Fibroblast of villous mesenchyme (primary cell): Measurements from ENCODE around the gene ACTR1B. TPM values are rescaled to one million over a fixed set of nuclear protein-coding genes. Genes with fewer than 3 reads are reported as not detected.
"Not testable (repeated sequence)": the region's sequence is repeated elsewhere in the genome, so short reads cannot be mapped to it uniquely, and the experiment has no call there.

Experiments
- DNase-seq: peaks from one replicate; pipeline ENCODE4 v3.0.0-alpha.2; 2010; ENCODE audit warnings: low read depth
- H3K4me3 ChIP-seq: 2 replicates; pipeline ENCODE4 v1.5.1; 2011; ENCODE audit warnings: low read depth, mild to moderate bottlenecking, low read length
- total RNA-seq: library from RNA; depleted of rRNA; stranded (reverse); fragments of >200 nt; gene quantifications from 2 replicates; pipeline ENCODE4 v1.2.3, GENCODE V29; 2012
- TF ChIP-seq, protein P1 (sequence below): IDR thresholded peaks from 2 replicates; pipeline ENCODE4 v1.5.1; 2012; ENCODE audit warnings: low read depth, mild to moderate bottlenecking, low read length; ENCODE audit not compliant: insufficient read depth

Gene ACTR1B
- total RNA-seq, 1 donor, result 70.4 TPM

DNA sequence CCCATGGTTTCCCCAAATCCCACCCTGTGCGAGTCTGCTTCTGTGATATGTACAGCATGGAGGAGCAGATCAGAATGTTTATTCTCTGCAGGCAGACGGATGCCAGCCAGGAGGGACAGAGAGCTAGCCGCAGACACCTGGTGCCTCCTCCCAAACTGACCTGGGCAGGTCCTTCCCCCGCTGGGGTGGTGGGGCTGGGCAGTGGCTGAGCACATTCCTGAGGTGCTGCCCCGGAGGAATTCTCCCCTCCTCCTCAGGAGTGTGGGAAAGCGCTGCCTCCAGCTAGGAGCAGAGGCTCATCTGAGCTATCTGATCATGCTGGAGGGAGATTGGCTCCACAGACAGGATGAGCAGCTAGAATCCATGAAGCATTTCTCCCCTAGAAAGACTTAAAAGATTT, 27.3 kb upstream of the ACTR1B start:
- H3K4me3 ChIP-seq, result no peak overlapping the region
- TF ChIP-seq, protein P1, sequence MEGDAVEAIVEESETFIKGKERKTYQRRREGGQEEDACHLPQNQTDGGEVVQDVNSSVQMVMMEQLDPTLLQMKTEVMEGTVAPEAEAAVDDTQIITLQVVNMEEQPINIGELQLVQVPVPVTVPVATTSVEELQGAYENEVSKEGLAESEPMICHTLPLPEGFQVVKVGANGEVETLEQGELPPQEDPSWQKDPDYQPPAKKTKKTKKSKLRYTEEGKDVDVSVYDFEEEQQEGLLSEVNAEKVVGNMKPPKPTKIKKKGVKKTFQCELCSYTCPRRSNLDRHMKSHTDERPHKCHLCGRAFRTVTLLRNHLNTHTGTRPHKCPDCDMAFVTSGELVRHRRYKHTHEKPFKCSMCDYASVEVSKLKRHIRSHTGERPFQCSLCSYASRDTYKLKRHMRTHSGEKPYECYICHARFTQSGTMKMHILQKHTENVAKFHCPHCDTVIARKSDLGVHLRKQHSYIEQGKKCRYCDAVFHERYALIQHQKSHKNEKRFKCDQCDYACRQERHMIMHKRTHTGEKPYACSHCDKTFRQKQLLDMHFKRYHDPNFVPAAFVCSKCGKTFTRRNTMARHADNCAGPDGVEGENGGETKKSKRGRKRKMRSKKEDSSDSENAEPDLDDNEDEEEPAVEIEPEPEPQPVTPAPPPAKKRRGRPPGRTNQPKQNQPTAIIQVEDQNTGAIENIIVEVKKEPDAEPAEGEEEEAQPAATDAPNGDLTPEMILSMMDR, result no peak
- DNase-seq, result no peak

DNA sequence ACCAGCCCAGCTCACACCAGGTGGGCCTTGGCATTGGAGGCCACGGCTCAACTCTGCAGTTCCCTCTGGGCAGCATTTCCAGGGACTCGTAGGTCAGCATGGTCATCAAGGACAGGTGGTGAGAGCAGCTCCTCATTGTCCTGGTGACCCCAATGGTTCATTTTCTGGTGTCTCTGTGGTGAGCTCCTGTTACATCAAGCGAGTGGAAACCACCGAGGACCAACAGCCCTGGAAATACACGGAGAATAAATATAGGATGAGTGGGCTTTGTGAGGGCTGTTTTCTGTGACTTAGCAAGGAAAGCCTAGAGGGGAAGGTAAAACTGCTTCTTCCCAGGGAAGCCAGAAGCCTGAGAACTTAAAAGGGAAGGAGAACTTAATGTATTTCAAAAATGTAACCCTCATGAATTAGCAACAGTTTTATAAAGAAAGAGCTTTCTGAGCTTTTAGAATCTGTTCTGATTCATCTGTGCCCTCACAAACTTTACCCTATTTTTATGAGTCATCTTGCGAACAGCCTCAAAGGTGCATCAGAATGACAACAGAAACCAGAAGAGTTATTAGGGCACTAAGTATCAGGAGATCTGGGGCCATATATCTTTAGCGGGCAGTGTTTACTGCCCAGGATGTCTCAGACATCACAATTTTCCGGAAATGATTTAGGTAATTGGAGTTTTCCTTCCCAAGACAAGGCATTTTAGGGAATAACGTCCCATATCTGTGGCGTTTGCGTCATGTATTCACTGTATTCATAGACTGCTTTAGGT, 24.4 kb upstream of the ACTR1B start:
- DNase-seq, result no peak
- H3K4me3 ChIP-seq, result no peak overlapping the region
- TF ChIP-seq, protein P1, result no peak

DNA sequence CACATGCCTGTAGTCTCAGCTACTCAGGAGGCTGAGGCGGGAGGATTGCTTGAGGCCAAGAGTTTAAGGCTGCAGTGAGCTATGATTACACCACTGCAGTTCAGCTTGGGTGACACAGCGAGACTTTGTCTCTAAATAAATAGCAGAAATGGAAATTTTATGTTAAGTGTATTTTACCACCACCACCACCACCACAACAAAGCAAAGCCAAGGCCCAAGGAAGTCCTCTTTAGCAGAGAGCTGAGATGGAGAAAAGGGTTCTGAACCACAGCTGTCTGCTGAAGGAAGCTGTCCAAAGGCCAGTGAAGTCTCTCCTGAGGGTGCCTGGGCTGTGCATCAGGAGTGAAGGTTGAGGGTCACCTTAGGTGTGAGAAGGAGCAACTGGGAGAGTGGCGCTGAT, 23.4 kb upstream of the ACTR1B start:
- H3K4me3 ChIP-seq, DNase-seq: not testable (repeated sequence)

DNA sequence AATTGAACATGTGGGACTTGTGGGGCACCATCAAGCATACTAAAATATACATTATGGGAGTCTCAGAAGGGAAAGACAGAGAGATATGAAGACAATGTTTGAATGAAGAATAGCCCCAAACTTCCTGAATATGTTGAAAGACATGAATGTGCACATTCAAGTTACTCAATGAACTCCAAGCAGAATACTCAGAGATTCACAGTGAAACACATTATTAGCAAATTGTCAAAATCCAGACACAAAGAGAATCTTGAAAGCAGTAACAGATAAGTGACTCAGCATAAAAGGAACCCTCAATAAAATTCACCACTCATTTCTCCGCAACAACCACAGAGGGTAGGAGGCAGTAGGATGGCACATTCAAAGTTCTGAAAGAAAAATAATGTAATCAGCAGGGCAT, 14.5 kb upstream of the ACTR1B start:
- DNase-seq, result no peak
- no peak overlapping the region for H3K4me3 ChIP-seq
- TF ChIP-seq, protein P1, result no peak

DNA sequence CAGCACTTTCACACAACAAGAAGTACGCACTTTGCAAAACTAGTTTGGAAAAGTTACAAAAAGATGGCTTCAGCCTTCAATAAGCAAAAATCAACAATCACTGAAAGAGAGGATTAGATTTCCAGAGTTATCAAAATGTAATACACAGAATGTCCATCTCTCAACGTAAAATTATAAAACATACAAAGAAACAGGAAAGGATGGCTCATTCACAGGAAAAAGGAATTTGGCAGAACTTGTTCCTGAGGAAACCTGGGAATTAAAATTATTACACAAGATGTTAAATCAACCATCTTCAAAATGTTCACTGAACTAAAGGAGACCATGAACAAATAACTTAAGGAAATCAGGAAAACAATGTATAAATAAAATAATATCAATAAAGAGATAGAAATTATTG, 13.6 kb upstream of the ACTR1B start:
- TF ChIP-seq, protein P1, result no peak
- H3K4me3 ChIP-seq, result no peak overlapping the region
- no peak for DNase-seq

DNA sequence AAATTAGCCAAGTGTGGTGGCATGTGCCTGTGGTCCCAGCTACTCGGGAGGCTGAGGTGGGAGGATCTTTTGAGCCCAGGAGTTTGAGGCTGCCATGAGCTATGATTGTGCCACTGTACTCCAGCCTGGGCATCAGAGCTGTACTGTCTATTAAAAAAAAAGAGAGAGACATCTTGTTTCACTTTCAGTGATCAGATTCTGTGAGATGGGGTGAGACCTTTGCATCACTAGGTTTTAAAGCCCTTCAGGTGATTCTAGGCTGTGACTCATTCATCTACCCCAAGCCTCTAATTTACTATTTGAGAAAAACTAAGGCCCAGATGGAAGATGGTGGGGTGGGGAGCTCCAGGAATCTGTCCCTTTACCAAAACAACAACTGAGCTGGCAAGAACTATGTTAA, 12.8 kb upstream of the ACTR1B start:
- DNase-seq, result no peak
- TF ChIP-seq, protein P1, result no peak
- H3K4me3 ChIP-seq, result no peak overlapping the region

DNA sequence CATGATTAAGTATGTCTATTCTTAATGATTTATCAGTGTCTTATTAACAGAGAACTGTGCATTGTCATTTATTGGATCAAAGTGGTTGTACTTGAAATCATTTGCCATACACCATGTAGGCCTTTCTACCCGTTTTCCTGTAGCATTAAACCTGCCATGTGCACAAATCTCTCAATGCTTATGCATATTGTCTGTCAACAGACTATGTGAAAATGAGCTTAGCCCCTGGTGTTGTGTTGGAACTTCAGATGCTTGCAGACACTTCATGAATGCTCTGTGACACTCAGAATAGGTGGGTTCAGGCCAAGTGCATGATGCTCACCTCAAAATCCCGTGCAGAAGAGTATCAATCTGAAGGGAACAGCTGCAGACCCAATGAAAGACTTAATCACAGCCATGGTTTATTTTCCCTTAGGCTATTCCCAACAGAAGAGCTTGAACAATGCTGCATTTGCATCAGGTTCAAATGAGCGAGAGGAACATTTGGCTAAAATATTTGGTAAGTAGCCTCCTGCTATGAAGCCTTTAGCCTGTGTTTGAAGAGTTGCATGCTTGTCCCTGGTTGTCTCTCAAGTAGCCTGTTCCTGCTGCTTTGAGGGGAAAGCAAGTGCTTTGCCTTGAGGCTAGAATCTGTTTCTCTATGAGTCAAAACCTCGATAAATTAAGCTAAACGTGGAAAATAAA, 11.7 kb upstream of the ACTR1B start:
- no peak overlapping the region for H3K4me3 ChIP-seq
- DNase-seq, result no peak
- TF ChIP-seq, protein P1, result no peak
